Stomach (tissue), 4 donors: ENCODE results near the gene R3HDM4.
A peak's percentile ranks its signal among the peaks of the same experiment; 100 is the strongest.

Source experiments
- EP300 ChIP-seq: sonication (generic); formaldehyde crosslinking; IDR thresholded peaks from one replicate; pipeline ENCODE4 v1.6.1; 2017; ENCODE audit warnings: antibody characterized with exemption
- POLR2A ChIP-seq, 4 donors: fragments of 450-650 bp; IDR thresholded peaks; one replicate each; pipeline ENCODE4 v1.6.1; 2016; ENCODE audit warnings: antibody characterized with exemption in 4 of 4, control low read depth in 2 of 4, mild to moderate bottlenecking in 1 of 4, moderate library complexity in 1 of 4
- POLR2AphosphoS5 ChIP-seq, 3 donors: sonication (generic); formaldehyde crosslinking; IDR thresholded peaks; one replicate each; pipeline ENCODE4 v1.6.1; 2016; ENCODE audit warnings: antibody characterized with exemption in 3 of 3
- TF ChIP-seq, protein P1 (sequence below), 7 experiments: fragments of 450-650 bp in 4 of 7; fragments of 200-600 bp in 3 of 7; sonication (generic) in 3 of 7; IDR thresholded peaks; one replicate each; pipeline ENCODE4 v1.5.1; 2016 to 2019; ENCODE audit warnings: antibody characterized with exemption in 7 of 7, control low read depth in 2 of 7, mild to moderate bottlenecking in 1 of 7

DNA sequence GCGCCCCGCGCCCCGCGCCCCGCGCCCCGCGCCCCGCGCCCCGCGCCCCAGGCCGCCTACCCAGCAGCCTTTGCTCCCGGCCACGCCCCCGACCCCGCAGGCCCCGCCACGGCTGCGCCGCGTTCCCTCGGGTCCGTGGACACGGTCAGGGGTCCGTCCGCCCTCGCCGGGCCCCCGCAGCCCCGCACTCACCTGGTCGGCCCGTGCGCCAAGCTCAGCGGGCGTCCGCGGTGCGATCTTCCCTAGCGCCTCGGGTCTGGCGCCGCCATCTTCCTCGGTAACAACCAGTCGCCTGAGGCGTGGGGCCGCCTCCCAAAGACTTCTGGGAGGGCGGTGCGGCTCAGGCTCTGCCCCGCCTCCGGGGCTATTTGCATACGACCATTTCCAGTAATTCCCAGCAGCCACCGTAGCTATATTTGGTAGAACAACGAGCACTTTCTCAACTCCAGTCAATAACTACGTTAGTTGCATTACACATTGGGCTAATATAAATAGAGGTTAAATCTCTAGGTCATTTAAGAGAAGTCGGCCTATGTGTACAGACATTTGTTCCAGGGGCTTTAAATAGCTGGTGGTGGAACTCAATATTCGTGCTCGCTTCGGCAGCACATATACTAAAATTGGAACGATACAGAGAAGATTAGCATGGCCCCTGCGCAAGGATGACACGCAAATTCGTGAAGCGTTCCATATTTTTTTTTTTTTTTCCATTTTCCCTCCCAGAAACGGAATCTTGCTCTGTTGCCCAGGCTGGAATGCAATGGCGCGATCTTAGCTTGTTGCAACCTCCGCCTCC lies 19.9 kb downstream of the R3HDM4 start, which contains the start of the genes MED16 and RNU6-9:
- TF ChIP-seq, protein P1, sequence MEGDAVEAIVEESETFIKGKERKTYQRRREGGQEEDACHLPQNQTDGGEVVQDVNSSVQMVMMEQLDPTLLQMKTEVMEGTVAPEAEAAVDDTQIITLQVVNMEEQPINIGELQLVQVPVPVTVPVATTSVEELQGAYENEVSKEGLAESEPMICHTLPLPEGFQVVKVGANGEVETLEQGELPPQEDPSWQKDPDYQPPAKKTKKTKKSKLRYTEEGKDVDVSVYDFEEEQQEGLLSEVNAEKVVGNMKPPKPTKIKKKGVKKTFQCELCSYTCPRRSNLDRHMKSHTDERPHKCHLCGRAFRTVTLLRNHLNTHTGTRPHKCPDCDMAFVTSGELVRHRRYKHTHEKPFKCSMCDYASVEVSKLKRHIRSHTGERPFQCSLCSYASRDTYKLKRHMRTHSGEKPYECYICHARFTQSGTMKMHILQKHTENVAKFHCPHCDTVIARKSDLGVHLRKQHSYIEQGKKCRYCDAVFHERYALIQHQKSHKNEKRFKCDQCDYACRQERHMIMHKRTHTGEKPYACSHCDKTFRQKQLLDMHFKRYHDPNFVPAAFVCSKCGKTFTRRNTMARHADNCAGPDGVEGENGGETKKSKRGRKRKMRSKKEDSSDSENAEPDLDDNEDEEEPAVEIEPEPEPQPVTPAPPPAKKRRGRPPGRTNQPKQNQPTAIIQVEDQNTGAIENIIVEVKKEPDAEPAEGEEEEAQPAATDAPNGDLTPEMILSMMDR (IDR thresholded peaks at IDR 0.05), result no peak
- no peak for TF ChIP-seq EP300
- TF ChIP-seq POLR2A (IDR thresholded peaks at IDR 0.05), result no peak
- peak; percentile 56 to 86 (median 76) for TF ChIP-seq POLR2AphosphoS5 (IDR thresholded peaks at IDR 0.05)
